Stimulated activated CD8-positive, alpha-beta memory T cell treated with anti-CD3 and anti-CD28 coated beads, Interleukin-4, amount 100 ng/mL, for 4 hours (primary cell): ENCODE measurements around the gene THOC5.
"Not testable (repeated sequence)": the region's sequence is repeated elsewhere in the genome, so short reads cannot be mapped to it uniquely, and the experiment has no call there.

Experiments
- DNase-seq, 2 donors: peaks; one replicate each; pipeline ENCODE4 v3.0.0-alpha.2; 2020; ENCODE audit warnings: low read depth in 2 of 2, low spot score in 1 of 2

Gene THOC5

DNA sequence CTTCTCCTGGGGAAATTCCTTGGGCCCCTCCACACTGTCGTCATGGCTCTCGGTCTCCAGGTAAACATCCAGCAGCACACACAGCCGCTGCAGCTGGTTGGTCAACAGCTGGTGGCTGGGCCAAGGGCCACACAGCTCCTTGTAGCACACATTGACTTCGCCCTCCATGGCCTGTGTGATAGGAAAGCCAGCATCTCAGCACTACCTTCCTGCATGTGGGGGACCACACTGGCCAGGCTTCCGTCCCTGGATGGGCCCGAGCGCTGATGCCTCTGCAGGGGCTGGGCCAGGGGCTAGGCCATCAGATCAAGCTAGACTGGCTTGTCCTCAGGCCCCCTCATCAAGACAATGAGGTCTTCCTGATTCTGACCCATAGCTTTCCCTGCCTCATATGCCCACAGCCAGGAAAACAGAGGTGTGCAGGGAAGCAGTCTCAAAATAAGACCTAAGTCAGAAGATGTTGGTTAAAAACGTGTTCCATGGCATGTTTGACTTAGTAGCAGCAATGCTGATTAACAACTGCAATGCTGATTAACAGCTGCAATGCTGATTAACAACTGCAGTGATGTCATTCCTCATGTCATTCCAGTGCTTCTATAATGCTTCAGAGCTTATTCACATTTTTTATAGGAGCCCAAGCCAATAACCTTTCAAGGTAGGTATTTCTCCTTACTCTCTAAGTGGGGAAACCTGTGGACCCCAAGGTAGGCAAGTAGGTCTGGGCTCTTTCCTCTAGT, 42.3 kb downstream of the THOC5 start:
- DNase-seq: no peak

DNA sequence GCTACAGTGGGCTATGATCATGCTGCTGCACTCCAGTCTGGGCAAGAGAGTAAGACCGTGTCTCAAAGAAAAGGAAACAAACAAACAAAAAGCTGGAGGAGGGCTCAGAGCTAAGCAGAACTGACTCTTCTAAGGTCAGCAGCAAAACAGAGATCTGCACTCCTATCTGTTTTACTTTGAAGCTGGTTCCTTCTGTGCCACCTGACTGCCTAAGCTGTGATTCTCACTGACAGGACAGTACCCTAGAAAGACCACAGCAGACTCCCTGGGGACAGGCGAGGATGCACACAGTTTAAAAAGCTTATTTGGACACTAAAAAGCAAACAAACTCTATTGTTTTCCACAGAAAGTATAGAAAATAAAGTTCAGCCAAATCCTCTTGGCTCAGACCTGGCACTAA, 43.0 kb downstream of the THOC5 start:
- DNase-seq: no peak

DNA sequence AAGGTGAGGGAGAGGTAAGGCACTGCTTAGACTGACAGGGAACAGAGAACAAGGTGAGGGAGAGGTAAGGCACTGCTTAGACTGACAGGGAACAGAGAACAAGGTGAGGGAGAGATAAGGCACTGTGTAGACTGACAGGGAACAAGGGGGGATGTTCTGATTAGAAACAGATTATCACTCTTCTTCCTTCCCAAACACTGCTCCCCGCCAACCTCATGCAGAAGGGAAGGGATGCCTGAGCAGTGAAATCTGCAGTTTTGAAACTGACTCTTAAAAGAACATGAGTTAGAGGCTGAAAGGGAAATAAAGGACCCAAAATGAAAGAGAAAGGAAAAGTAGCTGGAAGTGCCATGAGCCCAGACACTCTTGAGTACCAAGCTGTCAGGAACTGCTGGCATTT, 43.7 kb downstream of the THOC5 start:
- DNase-seq: no peak

DNA sequence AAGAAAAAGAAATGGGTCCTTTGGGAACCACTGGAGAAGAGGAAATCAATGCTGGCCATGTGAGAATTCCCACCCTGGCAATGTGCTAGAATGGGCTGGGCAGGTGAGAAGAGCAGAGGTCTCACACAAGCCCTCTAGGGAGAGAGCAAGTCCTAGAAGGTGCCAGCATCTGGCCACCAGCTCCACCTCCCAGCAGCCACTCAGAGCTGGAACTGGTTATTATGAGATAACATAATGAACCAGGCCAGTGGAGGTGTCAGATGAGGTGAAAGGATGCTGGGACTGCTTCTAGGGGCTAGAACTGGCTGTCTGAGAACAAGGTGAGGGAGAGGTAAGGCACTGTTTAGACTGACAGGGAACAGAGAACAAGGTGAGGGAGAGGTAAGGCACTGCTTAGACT, 44.3 kb downstream of the THOC5 start:
- DNase-seq: no peak

DNA sequence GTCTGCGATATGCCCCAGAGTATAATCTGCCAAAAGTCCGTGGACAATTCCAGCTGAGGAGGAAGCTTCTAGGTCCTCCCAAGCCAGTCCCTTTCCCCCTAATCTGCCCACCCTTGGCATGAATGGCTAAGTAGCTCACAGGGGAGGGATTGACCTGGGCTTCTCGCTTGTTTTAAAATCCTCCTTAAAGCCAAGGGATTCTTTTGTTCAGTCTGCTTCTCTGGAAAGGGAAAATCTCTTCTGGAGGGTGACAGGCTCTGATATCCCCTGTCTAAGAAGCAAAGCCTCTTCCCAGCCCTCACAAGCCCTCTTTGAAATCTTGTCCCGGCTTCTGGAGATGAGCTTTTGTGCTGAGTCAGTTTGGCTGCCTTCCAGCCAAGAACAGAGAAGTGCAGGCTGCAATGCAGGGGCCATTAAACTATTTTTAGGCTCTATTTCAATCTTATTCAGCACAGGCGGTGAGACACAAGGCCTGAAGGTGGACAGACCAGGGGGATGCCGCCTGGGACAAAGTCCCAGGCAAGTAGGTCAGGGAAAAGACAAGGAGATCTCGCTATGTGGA, 49.7 kb downstream of the THOC5 start:
- DNase-seq: no peak

DNA sequence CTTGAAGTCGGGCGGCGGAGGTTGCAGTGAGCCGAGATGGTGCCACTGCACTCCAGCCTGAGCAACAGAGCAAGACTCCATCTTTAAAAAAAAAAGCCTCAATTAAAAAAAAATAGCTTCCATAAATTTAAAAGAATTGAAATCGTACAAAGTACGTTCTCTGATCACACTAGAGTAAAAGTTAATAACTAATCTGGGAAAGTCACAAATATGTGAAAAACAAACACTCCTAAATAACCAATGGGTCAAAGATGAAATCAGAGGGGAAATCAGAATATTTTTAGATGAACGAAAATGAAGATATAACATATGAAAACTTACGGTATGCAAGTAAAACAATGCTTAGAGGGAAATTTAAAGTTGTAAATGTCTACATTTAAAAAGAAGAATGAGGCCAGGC, 53.7 kb downstream of the THOC5 start:
- no peak for DNase-seq

DNA sequence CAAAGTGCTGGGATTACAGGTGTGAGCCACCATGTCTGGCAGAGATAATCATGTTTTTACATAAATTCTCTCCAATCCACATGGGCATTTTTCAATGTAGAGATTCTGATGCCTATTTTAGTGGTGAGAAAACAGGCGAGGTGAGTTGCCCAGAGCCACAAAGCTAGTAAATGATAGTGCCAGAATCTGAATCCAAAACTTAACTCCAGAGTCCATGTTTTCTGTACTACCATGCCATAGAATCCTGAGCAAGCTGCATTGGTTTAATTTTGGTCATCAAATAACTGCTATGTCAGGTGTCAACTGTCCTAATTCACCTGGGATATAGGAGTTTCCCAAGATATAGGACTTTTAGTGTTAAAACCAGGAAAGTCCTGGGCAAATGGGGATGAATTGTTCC, 59.9 kb downstream of the THOC5 start:
- DNase-seq: no peak

DNA sequence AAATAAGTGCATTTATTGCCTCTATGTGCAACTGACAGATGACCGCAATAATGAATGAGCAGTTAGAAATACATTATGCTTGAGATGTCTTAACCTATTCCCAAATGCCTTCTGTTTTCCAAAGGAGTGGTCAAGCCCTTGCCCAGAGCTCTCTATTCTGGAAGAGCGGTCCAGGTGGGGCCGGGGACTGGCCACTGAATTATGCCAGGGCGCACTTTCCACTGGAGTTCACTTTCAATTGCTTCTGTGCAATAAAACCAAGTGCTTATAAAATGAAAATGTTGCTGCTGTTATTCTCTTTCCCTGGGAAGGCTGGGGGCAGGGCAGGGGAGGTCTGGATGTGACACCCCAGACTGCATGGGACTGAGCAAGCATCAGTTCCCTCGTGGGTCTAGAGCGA, 62.5 kb downstream of the THOC5 start:
- DNase-seq: no peak

DNA sequence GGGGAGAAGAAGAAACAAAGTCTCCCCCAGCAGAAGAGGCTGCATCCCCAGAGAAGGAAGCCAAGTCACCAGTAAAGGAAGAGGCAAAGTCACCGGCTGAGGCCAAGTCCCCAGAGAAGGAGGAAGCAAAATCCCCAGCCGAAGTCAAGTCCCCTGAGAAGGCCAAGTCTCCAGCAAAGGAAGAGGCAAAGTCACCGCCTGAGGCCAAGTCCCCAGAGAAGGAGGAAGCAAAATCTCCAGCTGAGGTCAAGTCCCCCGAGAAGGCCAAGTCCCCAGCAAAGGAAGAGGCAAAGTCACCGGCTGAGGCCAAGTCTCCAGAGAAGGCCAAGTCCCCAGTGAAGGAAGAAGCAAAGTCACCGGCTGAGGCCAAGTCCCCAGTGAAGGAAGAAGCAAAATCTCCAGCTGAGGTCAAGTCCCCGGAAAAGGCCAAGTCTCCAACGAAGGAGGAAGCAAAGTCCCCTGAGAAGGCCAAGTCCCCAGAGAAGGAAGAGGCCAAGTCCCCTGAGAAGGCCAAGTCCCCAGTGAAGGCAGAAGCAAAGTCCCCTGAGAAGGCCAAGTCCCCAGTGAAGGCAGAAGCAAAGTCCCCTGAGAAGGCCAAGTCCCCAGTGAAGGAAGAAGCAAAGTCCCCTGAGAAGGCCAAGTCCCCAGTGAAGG, 64.3 kb downstream of the THOC5 start:
- DNase-seq: not testable (repeated sequence)

DNA sequence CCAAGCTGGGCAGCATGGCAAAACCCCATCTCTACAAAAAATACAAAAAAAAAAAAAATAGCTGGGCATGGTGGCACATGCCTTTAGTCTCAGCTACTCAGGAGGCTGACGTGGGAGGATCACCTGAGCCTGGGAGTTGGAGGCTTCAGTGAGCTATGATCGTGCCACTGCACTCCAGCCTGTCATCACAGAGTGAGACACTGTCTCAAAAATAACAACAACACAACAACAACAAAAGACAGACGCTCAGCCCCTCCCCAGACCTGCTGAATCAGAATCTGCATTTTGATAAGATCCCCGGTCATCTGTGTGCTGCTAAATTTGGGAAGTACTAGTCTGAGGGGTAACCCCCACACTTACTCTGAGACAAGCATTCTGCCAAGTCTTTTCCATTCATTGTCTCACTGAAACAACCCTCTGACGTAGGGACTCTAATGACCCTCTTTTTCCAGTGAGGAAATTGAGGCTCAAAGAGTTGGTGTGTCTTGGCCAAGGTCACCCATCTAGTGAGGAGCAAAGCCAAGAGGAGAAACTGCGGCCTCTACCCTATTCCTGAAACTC, 66.1 kb downstream of the THOC5 start:
- DNase-seq: no peak

DNA sequence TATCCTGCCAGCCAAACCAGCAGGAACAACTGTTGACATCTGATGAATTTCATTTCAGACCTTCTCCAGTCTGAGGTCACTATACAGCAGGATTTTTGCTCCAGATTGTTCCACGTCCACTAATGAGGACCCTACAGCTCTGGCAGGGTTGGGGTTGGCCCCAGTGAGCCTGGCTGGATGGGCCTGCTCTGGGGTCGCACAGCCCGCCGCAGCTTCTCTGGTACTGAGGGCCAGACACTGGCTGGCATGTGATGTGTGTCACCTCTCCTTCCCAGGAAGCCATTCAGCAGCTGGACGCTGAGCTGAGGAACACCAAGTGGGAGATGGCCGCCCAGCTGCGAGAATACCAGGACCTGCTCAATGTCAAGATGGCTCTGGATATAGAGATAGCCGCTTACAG, 68.1 kb downstream of the THOC5 start:
- DNase-seq: no peak

DNA sequence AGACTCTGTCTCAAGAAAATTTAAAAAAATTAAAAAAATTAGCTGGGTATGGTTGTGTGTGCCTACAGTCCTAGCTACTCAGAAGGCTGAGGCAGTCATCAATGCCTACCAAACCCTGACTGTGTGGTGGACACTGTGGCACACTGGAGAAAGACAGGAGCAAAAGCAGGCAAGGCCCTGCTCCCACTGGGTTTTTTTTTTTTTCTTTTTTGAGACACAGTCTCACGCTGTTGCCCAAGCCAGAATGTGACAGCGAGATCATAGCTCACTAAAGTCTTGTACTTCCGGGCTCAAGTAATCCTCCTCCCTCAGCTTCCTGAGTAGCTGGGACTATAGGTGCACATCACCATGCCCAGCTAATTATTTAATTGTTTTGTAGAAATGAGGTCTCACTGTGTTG, 68.9 kb downstream of the THOC5 start:
- DNase-seq: no peak

DNA sequence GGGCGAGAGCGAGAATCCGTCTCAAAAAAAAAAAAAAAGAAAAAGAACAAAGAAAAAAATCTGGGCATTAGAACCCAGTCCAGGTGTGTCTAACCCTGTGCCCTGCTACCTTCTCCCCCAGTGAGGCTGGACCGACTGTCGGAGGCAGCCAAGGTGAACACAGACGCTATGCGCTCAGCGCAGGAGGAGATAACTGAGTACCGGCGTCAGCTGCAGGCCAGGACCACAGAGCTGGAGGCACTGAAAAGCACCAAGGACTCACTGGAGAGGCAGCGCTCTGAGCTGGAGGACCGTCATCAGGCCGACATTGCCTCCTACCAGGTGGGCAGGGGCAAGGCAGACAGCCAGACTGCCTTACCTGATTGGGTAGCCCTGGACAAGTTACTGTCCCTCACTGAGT, 70.3 kb downstream of the THOC5 start:
- no peak for DNase-seq

DNA sequence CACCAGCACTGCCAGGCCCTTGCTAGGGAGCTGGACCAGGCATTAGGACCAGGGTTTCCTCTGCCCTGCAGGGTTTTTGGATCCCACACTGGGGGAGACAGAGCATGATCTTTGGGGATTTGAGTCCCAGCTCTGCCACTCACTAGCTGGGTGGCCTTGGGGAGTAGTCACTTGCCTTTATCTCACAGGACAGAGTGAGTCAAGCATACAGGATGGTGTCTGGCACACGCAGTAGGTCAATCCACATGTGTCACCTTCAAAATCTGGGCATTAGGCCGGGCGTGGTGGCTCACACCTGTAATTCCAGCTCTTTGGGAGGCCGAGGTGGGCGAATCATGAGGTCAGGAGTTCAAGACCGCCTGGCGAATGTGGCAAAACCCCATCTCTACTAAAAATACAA, 70.8 kb downstream of the THOC5 start:
- no peak for DNase-seq

DNA sequence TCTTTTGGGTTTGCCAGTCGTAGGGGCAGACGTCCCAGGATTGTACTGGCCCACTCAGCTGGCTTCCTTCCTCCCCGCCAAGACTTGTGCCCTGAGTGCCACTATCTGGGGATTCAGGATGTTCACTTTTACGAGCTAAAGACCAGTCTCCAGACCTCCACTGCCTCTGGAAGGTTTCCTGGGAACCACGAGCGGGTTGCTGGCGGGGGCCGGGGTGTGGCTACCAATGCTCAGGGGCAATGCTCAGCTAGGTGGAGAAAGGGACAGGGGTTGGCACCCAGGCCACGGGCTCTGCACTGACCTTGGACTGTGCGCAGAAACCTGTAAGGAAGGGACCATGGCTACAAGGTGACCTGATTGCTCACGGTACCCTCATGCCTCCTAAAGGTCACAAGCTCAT, 71.3 kb downstream of the THOC5 start:
- DNase-seq: no peak

DNA sequence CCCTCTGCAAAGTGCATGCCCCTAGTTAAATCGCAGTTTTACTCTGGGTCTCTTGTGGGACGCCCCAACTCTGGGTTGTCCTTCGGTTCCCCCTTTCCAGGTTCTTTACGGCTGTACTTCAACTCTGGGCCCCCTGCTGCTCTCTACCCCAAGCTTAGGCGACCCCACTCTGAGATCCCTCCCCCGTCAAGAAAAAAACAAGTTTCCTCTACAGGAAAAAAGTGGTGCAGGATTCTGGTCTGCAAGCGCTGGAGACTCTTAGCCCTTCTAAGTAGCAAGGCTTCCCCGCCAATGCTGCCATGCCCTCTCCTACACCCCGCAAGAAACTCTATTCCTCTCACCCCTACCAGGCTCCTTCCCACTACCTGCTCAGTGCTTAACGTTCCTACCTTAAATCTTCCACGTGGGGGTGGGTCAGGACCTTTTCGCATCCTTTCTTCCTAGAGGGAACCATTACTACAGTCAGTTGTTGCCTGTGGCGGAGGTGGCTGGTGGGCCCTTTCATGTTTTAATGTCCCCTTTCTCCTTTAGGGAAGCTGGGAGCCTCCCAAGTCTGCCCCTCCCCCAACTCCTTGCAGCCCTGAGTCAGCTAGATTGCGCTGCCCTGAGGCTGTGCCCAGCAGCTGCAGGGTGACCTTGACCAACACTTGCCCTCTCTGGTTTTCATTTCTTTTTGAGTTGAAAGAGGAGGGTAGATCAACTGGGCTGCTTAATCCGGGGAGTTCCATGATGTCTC, 72.1 kb downstream of the THOC5 start:
- DNase-seq: no peak

DNA sequence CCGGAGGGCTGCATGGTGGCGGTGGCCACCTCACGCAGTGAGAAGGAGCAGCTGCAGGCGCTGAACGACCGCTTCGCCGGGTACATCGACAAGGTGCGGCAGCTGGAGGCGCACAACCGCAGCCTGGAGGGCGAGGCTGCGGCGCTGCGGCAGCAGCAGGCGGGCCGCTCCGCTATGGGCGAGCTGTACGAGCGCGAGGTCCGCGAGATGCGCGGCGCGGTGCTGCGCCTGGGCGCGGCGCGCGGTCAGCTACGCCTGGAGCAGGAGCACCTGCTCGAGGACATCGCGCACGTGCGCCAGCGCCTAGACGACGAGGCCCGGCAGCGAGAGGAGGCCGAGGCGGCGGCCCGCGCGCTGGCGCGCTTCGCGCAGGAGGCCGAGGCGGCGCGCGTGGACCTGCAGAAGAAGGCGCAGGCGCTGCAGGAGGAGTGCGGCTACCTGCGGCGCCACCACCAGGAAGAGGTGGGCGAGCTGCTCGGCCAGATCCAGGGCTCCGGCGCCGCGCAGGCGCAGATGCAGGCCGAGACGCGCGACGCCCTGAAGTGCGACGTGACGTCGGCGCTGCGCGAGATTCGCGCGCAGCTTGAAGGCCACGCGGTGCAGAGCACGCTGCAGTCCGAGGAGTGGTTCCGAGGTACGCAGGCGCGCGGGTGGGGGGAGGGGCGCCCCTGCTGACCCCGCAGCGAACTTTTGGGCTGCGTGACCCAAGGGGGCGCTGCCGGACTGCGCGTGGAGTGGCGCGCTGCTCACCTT, 72.9 kb downstream of the THOC5 start:
- no peak for DNase-seq

DNA sequence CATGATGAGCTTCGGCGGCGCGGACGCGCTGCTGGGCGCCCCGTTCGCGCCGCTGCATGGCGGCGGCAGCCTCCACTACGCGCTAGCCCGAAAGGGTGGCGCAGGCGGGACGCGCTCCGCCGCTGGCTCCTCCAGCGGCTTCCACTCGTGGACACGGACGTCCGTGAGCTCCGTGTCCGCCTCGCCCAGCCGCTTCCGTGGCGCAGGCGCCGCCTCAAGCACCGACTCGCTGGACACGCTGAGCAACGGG, 73.4 kb downstream of the THOC5 start:
- no peak for DNase-seq

DNA sequence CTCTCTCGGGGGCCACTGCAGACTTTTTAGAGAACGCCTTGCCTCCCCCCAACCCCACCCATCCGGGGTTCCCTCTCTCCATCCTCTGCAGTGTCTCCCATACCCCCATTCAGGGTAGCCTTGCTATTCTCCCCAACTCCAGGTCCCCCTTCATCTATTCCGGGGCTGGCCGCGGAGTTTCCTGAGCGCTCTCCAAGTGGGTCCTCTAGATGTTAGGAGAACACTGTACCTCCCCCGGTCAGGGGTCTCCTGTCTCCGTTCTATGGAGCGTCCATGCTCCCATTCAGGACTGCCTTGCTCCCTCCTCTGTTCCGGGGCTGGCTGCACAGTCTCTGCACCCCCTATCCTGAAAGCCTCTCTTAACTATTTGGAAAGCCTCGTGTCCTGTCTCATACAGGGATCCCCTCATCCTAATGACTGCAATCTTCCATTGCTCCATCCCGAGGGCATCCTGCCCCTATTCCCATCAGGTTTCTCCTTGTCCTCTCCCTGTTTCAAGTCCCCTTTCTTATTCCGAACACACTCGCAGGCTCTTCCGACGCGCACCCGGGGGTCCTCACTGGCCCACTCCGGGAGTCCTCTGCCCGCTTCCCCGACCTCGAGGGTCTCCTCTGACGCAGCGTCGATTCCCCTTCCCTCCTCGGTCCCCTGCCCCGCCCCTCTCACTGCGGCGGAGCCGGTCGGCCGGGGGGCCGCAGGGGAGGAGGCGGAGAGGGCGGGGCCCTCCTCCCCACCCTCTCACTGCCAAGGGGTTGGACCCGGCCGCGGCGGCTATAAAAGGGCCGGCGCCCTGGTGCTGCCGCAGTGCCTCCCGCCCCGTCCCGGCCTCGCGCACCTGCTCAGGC, 73.9 kb downstream of the THOC5 start, which contains the start of gene NEFH:
Gene NEFH, plus strand, starts transcription at position 802 of the 845 bp plus-strand sequence. CDS start 45 bp downstream, outside the sequence.
- DNase-seq: no peak
